ENCODE data around the gene IMPDH1.

DNA sequence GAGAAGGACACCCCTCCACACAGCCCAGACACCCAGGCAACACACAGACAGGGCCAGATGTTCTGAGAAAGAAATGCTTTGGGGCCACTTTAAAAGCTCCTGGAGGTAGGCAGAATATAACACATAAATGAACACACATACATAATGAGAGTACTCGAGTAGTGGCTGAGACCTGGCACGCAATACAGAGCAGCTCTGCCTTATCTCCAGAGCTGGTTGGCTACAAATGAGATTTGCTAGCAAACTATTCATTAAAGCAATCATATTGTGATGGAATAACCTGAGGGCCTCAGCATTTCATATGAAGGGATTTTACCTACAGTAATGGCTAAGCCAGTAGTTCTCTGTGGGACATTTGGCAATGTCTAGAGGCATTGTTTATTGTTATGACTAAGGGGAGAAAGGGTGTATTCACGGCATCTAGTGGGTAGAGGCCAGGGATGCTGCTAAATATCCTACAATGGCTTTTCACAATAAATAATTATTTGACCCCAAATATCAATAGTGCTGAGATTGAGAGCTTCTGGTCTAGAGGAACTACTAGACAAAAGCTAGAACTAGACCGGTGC lies 5.5 kb upstream of the IMPDH1 start:
- TF ChIP-seq CTCF (conservative IDR thresholded peaks at IDR 0.05; ENCODE audit: low read length) (no peak), EZH2phosphoT487 (IDR thresholded peaks at IDR 0.05; ENCODE audit: borderline replicate concordance) (no peak)

Data from Loucy (cell line).